ENCODE data around the gene MEGF6. TPM values are rescaled to one million over a fixed set of nuclear protein-coding genes. Genes with fewer than 3 reads are reported as not detected.

MEGF6 gene
- total and polyA plus RNA-seq, 2 donors (not counting 3 experiments of a cell fraction or from before 2014, with no cell fraction given): 22.5 to 63.7 TPM

- Histone ChIP-seq H3K9ac (replicated peaks; ENCODE audit: extremely low read depth, insufficient read depth, low read length) (no peak overlapping the region), H4K20me1 (replicated peaks; ENCODE audit: control insufficient read depth, extremely low read depth, insufficient read depth, low read length) (no peaks in the 10 kb centered on the region), H3K27me3 (ENCODE audit: control insufficient read depth in 2 of 2, insufficient read depth in 2 of 2, low read length in 2 of 2) (no peaks in the 10 kb centered on the region), H3K9me3 (replicated peaks; ENCODE audit: control insufficient read depth, insufficient read depth, low read length) (no peaks in the 10 kb centered on the region), H3K27ac (ENCODE audit: insufficient read depth, low read depth, low read length) (no peak overlapping the region), H3K36me3 (ENCODE audit: control insufficient read depth in 2 of 2, extremely low read depth in 1 of 2, insufficient read depth in 2 of 2, low read length in 2 of 2) (no peaks in the 10 kb centered on the region), H3K4me2 (ENCODE audit: insufficient read depth, low read length) (no peak overlapping the region), H3K4me3 (replicated peaks in 1 of 3; ENCODE audit: insufficient read depth in 1 of 3, low read depth in 1 of 3, low read length in 3 of 3) (no peak overlapping the region), H2AFZ (ENCODE audit: low read depth, low read length) (no peak overlapping the region), H3K9me1 (replicated peaks; ENCODE audit: control insufficient read depth, extremely low read depth, insufficient read depth, low read length) (no peaks in the 10 kb centered on the region), H3K4me1 (ENCODE audit: control insufficient read depth, extremely low read depth, insufficient read depth, low read length) (peaks cover 4% of the 10 kb centered on the region), H3K79me2 (ENCODE audit: control insufficient read depth, insufficient read depth, low read length) (no peaks in the 10 kb centered on the region)
- POLR2A ChIA-PET: no interaction called here
- dilution Hi-C loops (cut with MboI; ENCODE audit: extremely low pct_ligation_motif_present, low sequenced_read_pairs): no loop called here
- TF ChIP-seq MYC (IDR thresholded peaks at IDR 0.05; ENCODE audit: low read depth, low read length) (no peak), EZH2 (IDR thresholded peaks at IDR 0.05; ENCODE audit: borderline replicate concordance, low read depth, low read length, severe bottlenecking) (no peak), POLR2A (IDR thresholded peaks at IDR 0.05; ENCODE audit: low read depth, low read length) (no peak), JUN (IDR thresholded peaks at IDR 0.05; ENCODE audit: borderline replicate concordance, insufficient read depth, insufficient read length, low read depth) (no peak), FOS (IDR thresholded peaks at IDR 0.05; ENCODE audit: borderline replicate concordance, insufficient read depth, low read length) (no peak), GATA2 (IDR thresholded peaks at IDR 0.05; ENCODE audit: insufficient read depth, insufficient read length, low read depth, low read length) (no peak)
- TF ChIP-seq, protein P1, sequence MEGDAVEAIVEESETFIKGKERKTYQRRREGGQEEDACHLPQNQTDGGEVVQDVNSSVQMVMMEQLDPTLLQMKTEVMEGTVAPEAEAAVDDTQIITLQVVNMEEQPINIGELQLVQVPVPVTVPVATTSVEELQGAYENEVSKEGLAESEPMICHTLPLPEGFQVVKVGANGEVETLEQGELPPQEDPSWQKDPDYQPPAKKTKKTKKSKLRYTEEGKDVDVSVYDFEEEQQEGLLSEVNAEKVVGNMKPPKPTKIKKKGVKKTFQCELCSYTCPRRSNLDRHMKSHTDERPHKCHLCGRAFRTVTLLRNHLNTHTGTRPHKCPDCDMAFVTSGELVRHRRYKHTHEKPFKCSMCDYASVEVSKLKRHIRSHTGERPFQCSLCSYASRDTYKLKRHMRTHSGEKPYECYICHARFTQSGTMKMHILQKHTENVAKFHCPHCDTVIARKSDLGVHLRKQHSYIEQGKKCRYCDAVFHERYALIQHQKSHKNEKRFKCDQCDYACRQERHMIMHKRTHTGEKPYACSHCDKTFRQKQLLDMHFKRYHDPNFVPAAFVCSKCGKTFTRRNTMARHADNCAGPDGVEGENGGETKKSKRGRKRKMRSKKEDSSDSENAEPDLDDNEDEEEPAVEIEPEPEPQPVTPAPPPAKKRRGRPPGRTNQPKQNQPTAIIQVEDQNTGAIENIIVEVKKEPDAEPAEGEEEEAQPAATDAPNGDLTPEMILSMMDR (IDR thresholded peaks at IDR 0.05; ENCODE audit: extremely low read depth in 1 of 2, insufficient read depth in 1 of 2, low read depth in 1 of 2, low read length in 2 of 2): no peak
- TF ChIP-seq, protein P2, sequence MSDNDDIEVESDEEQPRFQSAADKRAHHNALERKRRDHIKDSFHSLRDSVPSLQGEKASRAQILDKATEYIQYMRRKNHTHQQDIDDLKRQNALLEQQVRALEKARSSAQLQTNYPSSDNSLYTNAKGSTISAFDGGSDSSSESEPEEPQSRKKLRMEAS (IDR thresholded peaks at IDR 0.05; ENCODE audit: insufficient read depth, insufficient read length): no peak
- FAIRE-seq (no peak), DNase-seq (ENCODE audit: low read depth, low spot score) (no peak)
- no TSS peak for BruUV-seq (replicated peaks)
- CTCF ChIA-PET: interaction anchor here (0.7 to 1.0 kb wide), 2 partner anchors 16 kb away, joined by 4 to 5 read pairs; no protein-coding TSS in a partner anchor
- intact Hi-C loops (cut with micrococcal nuclease): no loop called here
Observed at GRCh38 chr1:3469104-3469848, 142.0 kb downstream of the MEGF6 start.

Measured in endothelial cell of umbilical vein (primary cell).